Ovary (tissue), 9 donors: ENCODE data around the gene UST. TPM values are rescaled to one million over a fixed set of nuclear protein-coding genes. Genes with fewer than 3 reads are reported as not detected.

ENCODE experiments used
- DNase-seq, 5 donors: peaks; one replicate each; pipeline ENCODE4 v3.0.0-alpha.2; 2019 to 2020
- H3K27ac ChIP-seq, 2 donors: fragments of 200-600 bp; one replicate each; pipeline versions ENCODE4 v1.5.1 to v1.8.0; 2019 to 2022
- H3K27me3 ChIP-seq: fragments of 200-600 bp; one replicate; pipeline ENCODE4 v1.8.0; 2022
- H3K36me3 ChIP-seq: fragments of 200-600 bp; sonication (generic); one replicate; pipeline ENCODE4 v1.5.1; 2019
- H3K4me1 ChIP-seq: one replicate; pipeline ENCODE4 v1.8.1; 2013; ENCODE audit warnings: mild to moderate bottlenecking, moderate library complexity; ENCODE audit not compliant: insufficient read depth
- H3K4me3 ChIP-seq: fragments of 200-600 bp; sonication (generic); one replicate; pipeline ENCODE4 v1.5.1; 2017
- H3K9me3 ChIP-seq, 2 donors: fragments of 200-600 bp in 1 of 2; sonication (generic) in 1 of 2; one replicate each; pipeline versions ENCODE4 v1.5.1 to v1.8.1; 2013 to 2019; ENCODE audit warnings: mild to moderate bottlenecking in 1 of 2, moderate library complexity in 1 of 2
- CTCF ChIP-seq, 3 donors: fragments of 450-650 bp in 2 of 3; fragments of 200-600 bp in 1 of 3; IDR thresholded peaks; one replicate each; pipeline versions ENCODE4 v1.5.1 to v1.8.0; 2016 to 2022; ENCODE audit warnings: antibody characterized with exemption in 3 of 3, mild to moderate bottlenecking in 1 of 3
- EP300 ChIP-seq: sonication (generic); formaldehyde crosslinking; IDR thresholded peaks from one replicate; pipeline ENCODE4 v1.6.1; 2017; ENCODE audit warnings: antibody characterized with exemption
- POLR2A ChIP-seq: fragments of 450-650 bp; IDR thresholded peaks from one replicate; pipeline ENCODE4 v1.6.1; 2017; ENCODE audit warnings: antibody characterized with exemption, mild to moderate bottlenecking, moderate library complexity
- WGBS, 3 donors: extraction: QIAGEN DNeasy Blood & Tissue Kit in 1 of 3; methylation state at CpG; one replicate each; pipeline versions ENCODE4 v1.1.5 to v1.1.7; 2013 to 2017; 5-methylcytosine and 5-hydroxymethylcytosine counted together
- intact Hi-C, 4 donors: fragments of 100-400 bp; cut with DNase I; formaldehyde crosslinking; loops; one replicate each; pipeline versions ENCODE4 v1.11.0 to v1.15.1; 2022 to 2023
- polyA plus RNA-seq, 2 donors: library from polyadenylated mRNA; stranded (reverse); fragments of 200-250 nt in 1 of 2; fragments of 350-450 nt in 1 of 2; fragmentation: Illumina TruSeq in 1 of 2; extraction: RNeasy Lipid Tissue Mini Kit (QIAGEN cat#74804) in 1 of 2; gene quantifications; one replicate each; pipeline ENCODE4 v1.2.3, GENCODE V29; 2013 to 2014
- total RNA-seq, 7 donors: library from RNA; depleted of rRNA in 2 of 7; stranded (reverse); fragments of >200 nt in 2 of 7; fragmentation: NEBNext Ultra II Directional in 3 of 7; extraction: Animal tissue kit (Norgen Biotek cat#: 25700) in 3 of 7; gene quantifications; one replicate each; pipeline versions ENCODE4 v1.1.0 to v1.2.4, GENCODE V29; 2016 to 2023
- donor health status: DM: no; HTN: no; CAD: no; lungs with moderate emphysema.
- donor health status: DM: no; HTN: no; CAD: no.
- donor health status: Bipolar disorder and iron deficiency.
- donor health status: DM: yes; HTN: yes; CAD: no.
- donor health status: DM: no; HTN: no; CAD: no.
- donor health status: DM: yes; HTN: yes; CAD: no.

UST gene
- total and polyA plus RNA-seq, 9 donors, result 11.8 to 20.1 (median 16.5) TPM

- TF ChIP-seq EP300 (no peak), CTCF (IDR thresholded peaks at IDR 0.05) (no peak), POLR2A (no peak)
- no peak for DNase-seq
- no peaks in the 10 kb centered on the region for H3K27me3 ChIP-seq
- intact Hi-C loops, result no loop called here
- peaks cover 3% of the 10 kb centered on the region for H3K4me1 ChIP-seq
- H3K36me3 ChIP-seq, result no peaks in the 10 kb centered on the region
- H3K27ac ChIP-seq, result no peak overlapping the region
- peak overlapping the region; percentile 34 for H3K4me3 ChIP-seq
- WGBS, 3 donors, result 21 to 26% (median 26%) methylated on average over 2 of the region's 2 CpGs
- H3K9me3 ChIP-seq, result no peaks in the 10 kb centered on the region
Measured at GRCh38 chr6:148700047-148700715, 46.6 kb upstream of the UST start.

- intact Hi-C loops, result no loop called here
- 5 to 12% (median 5%) methylated on average over 8 of the region's 8 CpGs for WGBS, 3 donors
- TF ChIP-seq POLR2A, result no peak
- TF ChIP-seq EP300, result no peak
- TF ChIP-seq CTCF (IDR thresholded peaks at IDR 0.05), result no peak
- H3K27me3 ChIP-seq, result no peaks in the 10 kb centered on the region
- H3K4me1 ChIP-seq, result peaks cover 3% of the 10 kb centered on the region
- peak overlapping the region in 1 of 2 donors; percentile 6 for H3K27ac ChIP-seq
- no peaks in the 10 kb centered on the region for H3K36me3 ChIP-seq
- H3K4me3 ChIP-seq, result peak overlapping the region; percentile 34
- H3K9me3 ChIP-seq, result no peaks in the 10 kb centered on the region
- peak in 1 of 5 donors; percentile 17 for DNase-seq
Measured at GRCh38 chr6:148700741-148701311, 46.0 kb upstream of the UST start.

- Histone ChIP-seq H3K4me1 (peaks cover 3% of the 10 kb centered on the region), H3K4me3 (peak overlapping the region; percentile 34), H3K9me3 (no peaks in the 10 kb centered on the region), H3K27me3 (no peaks in the 10 kb centered on the region), H3K27ac (no peak overlapping the region), H3K36me3 (no peaks in the 10 kb centered on the region)
- 77 to 88% (median 85%) methylated on average over 3 of the region's 3 CpGs for WGBS, 3 donors
- intact Hi-C loops, result no loop called here
- TF ChIP-seq CTCF (IDR thresholded peaks at IDR 0.05) (no peak), POLR2A (no peak), EP300 (no peak)
- no peak for DNase-seq
Measured at GRCh38 chr6:148701375-148701774, 45.5 kb upstream of the UST start.

- Histone ChIP-seq H3K27me3 (no peaks in the 10 kb centered on the region), H3K4me1 (peaks cover 3% of the 10 kb centered on the region), H3K36me3 (no peaks in the 10 kb centered on the region), H3K27ac (no peak overlapping the region), H3K9me3 (no peaks in the 10 kb centered on the region), H3K4me3 (no peak overlapping the region)
- TF ChIP-seq POLR2A (no peak), CTCF (IDR thresholded peaks at IDR 0.05) (no peak), EP300 (no peak)
- DNase-seq, result no peak
- WGBS, 3 donors, result 19 to 48% (median 26%) methylated on average over 2 of the region's 2 CpGs
- intact Hi-C loops, result no loop called here
Measured at GRCh38 chr6:148703900-148704299, 42.9 kb upstream of the UST start.
